GM18907 (cell line): ENCODE measurements around the gene SPATA32.

ENCODE experiments used
- ATAC-seq: cut with Tn5 transposase; IDR thresholded peaks from one replicate; pipeline ENCODE4 v1.9.1; 2021; ENCODE audit warnings: mild to moderate bottlenecking, moderate library complexity; ENCODE audit not compliant: unreplicated experiment

The SPATA32 gene

GRCh38 chr17:45247429-45248131, 14.3 kb downstream of the SPATA32 start:
- peak; percentile 80 for ATAC-seq

- ATAC-seq, result no peak
Observed at GRCh38 chr17:45246861-45247428, 14.9 kb downstream of the SPATA32 start.

GRCh38 chr17:45246338-45246737, 15.6 kb downstream of the SPATA32 start:
- no peak for ATAC-seq

GRCh38 chr17:45244725-45245656, 16.9 kb downstream of the SPATA32 start:
- ATAC-seq, result no peak

GRCh38 chr17:45243750-45244149, 18.1 kb downstream of the SPATA32 start:
- ATAC-seq, result no peak

GRCh38 chr17:45242029-45242414, 19.9 kb downstream of the SPATA32 start:
- ATAC-seq, result no peak

- ATAC-seq, result no peak
Observed at GRCh38 chr17:45241328-45242028, 20.4 kb downstream of the SPATA32 start.

GRCh38 chr17:45240905-45241327, 21.0 kb downstream of the SPATA32 start:
- ATAC-seq, result no peak

- no peak for ATAC-seq
Observed at GRCh38 chr17:45238155-45238774, 23.6 kb downstream of the SPATA32 start.

- ATAC-seq, result no peak
Observed at GRCh38 chr17:45237686-45238085, 24.2 kb downstream of the SPATA32 start.

GRCh38 chr17:45236282-45236606, 25.6 kb downstream of the SPATA32 start:
- ATAC-seq, result no peak

- no peak for ATAC-seq
Observed at GRCh38 chr17:45235416-45236281, 26.2 kb downstream of the SPATA32 start.

GRCh38 chr17:45234641-45235415, 27.1 kb downstream of the SPATA32 start:
- no peak for ATAC-seq

GRCh38 chr17:45233423-45233924, 28.4 kb downstream of the SPATA32 start:
- ATAC-seq, result no peak

- ATAC-seq, result no peak
Observed at GRCh38 chr17:45232514-45233422, 29.1 kb downstream of the SPATA32 start.

- no peak for ATAC-seq
Observed at GRCh38 chr17:45231481-45232116, 30.3 kb downstream of the SPATA32 start.

GRCh38 chr17:45230787-45231480, 31.0 kb downstream of the SPATA32 start:
- ATAC-seq, result no peak
